ENCODE measurements around the gene TMEM176B.

TMEM176B gene

DNA sequence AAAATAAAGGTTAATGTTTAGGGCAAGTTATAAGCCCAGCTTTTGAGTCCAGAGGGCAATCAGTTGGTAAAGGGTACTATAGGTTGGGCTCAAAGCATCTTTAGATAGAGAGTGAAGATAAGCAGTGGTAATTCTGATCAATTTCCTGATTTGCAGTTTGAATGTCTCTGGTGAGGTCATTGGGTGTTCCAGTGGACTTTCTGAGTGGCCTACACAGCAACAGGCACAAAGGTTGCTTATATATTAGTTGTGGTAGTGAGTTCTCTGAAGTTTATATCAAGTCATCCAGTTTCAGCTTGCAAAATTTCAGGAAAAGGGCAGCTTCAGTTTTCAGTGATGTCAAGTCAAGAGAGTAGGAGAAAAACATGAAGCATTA lies 33.8 kb downstream of the TMEM176B start:
- H3K4me3 ChIP-seq (replicated peaks; ENCODE audit: low read depth, low read length): no peak overlapping the region
- DNase-seq (ENCODE audit: extremely low read depth, low read depth): no peak
- TF ChIP-seq, protein P1, sequence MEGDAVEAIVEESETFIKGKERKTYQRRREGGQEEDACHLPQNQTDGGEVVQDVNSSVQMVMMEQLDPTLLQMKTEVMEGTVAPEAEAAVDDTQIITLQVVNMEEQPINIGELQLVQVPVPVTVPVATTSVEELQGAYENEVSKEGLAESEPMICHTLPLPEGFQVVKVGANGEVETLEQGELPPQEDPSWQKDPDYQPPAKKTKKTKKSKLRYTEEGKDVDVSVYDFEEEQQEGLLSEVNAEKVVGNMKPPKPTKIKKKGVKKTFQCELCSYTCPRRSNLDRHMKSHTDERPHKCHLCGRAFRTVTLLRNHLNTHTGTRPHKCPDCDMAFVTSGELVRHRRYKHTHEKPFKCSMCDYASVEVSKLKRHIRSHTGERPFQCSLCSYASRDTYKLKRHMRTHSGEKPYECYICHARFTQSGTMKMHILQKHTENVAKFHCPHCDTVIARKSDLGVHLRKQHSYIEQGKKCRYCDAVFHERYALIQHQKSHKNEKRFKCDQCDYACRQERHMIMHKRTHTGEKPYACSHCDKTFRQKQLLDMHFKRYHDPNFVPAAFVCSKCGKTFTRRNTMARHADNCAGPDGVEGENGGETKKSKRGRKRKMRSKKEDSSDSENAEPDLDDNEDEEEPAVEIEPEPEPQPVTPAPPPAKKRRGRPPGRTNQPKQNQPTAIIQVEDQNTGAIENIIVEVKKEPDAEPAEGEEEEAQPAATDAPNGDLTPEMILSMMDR (IDR thresholded peaks at IDR 0.05; ENCODE audit: low read depth, low read length, missing control alignments): no peak

DNA sequence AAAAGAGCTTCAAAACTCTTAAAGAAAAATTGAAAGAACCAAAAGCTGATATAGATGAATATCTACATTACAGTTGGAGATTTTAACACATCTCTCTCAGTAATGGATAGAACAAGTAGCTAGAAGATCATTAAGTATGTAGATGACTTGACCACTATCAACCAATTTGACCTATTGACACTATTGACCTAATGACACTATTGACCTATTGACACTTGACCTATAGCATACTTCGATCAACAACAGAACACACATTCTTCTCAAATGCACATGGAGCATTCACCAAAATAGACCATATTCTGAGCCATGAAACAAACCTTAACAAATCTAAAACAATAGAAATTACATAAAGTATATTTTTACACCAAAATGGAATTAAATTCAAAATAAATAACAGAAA lies 40.7 kb downstream of the TMEM176B start:
- TF ChIP-seq, protein P1 (IDR thresholded peaks at IDR 0.05; ENCODE audit: low read depth, low read length, missing control alignments): no peak
- no peak overlapping the region for H3K4me3 ChIP-seq (replicated peaks; ENCODE audit: low read depth, low read length)
- DNase-seq (ENCODE audit: extremely low read depth, low read depth): no peak

DNA sequence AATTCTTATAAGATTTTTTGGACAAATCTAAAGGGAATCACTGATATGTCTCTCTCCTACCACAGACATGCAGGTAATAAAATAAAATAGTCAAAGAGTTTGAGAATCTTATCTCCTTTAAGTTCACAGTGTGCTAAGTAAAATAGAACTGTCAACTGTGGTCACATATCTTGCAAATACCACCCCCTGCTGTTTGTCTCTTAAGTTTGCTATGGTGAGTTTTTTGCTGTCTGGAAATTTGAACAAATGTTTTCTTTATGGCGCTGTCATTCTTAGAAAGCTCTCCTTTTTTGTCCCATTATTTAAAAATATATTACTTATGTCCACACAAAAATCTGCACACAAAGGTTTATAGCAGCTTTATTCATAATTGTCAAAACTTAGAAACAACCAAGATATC lies 43.3 kb downstream of the TMEM176B start:
- no peak for DNase-seq (ENCODE audit: extremely low read depth, low read depth)
- TF ChIP-seq, protein P1 (IDR thresholded peaks at IDR 0.05; ENCODE audit: low read depth, low read length, missing control alignments): no peak
- H3K4me3 ChIP-seq (replicated peaks; ENCODE audit: low read depth, low read length): no peak overlapping the region

DNA sequence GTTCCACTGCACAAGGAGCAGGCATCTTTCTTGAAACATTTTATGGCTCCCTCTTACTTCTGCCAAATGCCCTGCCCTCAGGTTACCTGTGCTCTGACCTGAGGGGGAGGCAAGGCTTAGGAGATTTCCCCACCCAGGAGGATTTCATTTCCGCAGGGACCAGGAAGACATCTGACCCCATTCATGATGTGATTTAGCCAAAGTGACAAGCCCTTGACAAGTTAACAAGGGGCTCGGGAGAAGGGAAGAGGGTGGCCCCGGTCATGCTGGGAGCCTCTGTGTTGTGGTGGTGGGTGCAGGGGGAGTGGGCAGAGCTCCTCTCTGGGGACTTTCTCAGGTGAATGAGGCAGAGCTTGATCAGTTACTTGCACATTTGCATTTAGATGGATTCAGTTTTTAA lies 44.0 kb downstream of the TMEM176B start:
- TF ChIP-seq, protein P1 (IDR thresholded peaks at IDR 0.05; ENCODE audit: low read depth, low read length, missing control alignments): no peak
- no peak for DNase-seq (ENCODE audit: extremely low read depth, low read depth)
- no peak overlapping the region for H3K4me3 ChIP-seq (replicated peaks; ENCODE audit: low read depth, low read length)

DNA sequence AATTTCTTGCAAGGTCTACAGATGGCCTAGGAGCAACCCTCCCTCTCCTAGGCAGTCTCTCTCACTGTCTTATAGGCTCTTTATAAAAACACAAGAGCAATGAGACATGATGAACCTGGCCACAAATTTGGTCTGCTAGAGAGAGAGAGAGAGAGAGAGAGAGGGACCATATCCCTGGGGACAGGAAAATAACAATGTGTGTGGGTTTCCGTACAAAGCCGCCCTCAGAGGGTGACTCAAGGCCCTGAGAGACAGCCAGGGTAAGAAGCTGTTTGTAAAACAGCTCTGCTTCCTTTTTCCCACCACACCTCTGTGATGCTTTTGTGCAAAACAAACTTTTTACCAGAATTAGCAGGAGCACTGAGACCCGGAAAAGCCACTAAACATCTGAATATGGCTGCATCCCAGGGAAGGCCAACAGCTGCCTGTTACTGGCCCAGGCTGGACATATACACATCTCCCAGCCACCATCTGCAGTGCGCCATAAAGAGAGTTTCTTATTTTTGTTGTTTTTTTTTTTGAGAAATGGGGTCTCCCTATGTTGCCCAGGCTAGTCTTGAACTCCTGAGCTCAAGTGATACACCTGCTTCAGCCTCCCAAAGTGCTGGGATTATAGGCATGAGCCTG lies 44.6 kb downstream of the TMEM176B start:
- no peak overlapping the region for H3K4me3 ChIP-seq (replicated peaks; ENCODE audit: low read depth, low read length)
- no peak for DNase-seq (ENCODE audit: extremely low read depth, low read depth)
- TF ChIP-seq, protein P1 (IDR thresholded peaks at IDR 0.05; ENCODE audit: low read depth, low read length, missing control alignments): no peak

DNA sequence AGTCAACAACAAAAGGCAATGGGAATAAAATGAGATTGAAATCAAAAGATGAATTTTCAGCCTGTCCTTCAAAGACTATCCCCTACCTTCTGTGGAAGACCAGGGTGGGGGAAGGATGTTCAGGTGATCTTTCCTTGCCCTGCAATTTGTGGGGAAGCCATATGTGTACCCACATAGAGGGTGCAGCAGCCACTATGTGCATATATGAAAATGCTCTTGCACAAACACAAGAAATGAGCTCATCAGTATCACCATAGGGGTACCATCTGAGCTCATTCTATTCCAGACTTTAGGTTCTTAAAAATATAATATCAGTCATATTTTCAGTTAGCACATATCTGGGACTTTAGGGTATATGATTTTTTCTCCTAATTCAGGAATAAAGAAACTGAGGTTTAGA lies 45.2 kb downstream of the TMEM176B start:
- DNase-seq (ENCODE audit: extremely low read depth, low read depth): no peak
- no peak overlapping the region for H3K4me3 ChIP-seq (replicated peaks; ENCODE audit: low read depth, low read length)
- TF ChIP-seq, protein P1 (IDR thresholded peaks at IDR 0.05; ENCODE audit: low read depth, low read length, missing control alignments): no peak

Measured in HFF-Myc (cell line).